ENCODE data around the gene ELF5.

DNA sequence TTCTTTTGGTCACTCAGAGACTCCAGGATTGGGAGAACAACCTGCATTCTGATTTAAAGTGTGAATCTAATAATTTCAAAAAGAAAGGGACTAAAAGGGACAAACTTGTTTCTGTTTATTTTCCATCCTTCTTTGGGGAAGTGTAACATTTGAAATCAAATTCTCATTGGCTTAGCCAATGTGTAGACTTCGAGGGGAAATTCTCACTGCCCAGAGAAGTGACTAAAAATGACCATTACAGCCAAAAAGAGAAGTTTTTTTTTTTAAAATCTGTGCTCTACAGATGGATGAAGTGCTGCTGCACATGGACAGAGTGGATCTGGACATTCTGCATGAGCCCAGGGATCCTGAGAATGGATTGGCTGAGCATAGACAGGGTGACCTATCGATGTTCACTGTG is 49.4 kb upstream of the ELF5 start:
- no peak for TF ChIP-seq EZH2phosphoT487 (conservative IDR thresholded peaks at IDR 0.05; ENCODE audit: low read length)
- TF ChIP-seq, protein P1, sequence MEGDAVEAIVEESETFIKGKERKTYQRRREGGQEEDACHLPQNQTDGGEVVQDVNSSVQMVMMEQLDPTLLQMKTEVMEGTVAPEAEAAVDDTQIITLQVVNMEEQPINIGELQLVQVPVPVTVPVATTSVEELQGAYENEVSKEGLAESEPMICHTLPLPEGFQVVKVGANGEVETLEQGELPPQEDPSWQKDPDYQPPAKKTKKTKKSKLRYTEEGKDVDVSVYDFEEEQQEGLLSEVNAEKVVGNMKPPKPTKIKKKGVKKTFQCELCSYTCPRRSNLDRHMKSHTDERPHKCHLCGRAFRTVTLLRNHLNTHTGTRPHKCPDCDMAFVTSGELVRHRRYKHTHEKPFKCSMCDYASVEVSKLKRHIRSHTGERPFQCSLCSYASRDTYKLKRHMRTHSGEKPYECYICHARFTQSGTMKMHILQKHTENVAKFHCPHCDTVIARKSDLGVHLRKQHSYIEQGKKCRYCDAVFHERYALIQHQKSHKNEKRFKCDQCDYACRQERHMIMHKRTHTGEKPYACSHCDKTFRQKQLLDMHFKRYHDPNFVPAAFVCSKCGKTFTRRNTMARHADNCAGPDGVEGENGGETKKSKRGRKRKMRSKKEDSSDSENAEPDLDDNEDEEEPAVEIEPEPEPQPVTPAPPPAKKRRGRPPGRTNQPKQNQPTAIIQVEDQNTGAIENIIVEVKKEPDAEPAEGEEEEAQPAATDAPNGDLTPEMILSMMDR (IDR thresholded peaks at IDR 0.05; ENCODE audit: insufficient read depth, low read length, poor library complexity, severe bottlenecking), result no peak
